ENCODE results near the gene MEI1. TPM values are rescaled to one million over a fixed set of nuclear protein-coding genes. Genes with fewer than 3 reads are reported as not detected.
A peak's percentile ranks its signal among the peaks of the same experiment; 100 is the strongest.

MEI1 gene
- total and polyA plus RNA-seq, 2 donors (not counting 1 experiment from before 2014, with no cell fraction given): 50.1 to 64.8 TPM

DNA sequence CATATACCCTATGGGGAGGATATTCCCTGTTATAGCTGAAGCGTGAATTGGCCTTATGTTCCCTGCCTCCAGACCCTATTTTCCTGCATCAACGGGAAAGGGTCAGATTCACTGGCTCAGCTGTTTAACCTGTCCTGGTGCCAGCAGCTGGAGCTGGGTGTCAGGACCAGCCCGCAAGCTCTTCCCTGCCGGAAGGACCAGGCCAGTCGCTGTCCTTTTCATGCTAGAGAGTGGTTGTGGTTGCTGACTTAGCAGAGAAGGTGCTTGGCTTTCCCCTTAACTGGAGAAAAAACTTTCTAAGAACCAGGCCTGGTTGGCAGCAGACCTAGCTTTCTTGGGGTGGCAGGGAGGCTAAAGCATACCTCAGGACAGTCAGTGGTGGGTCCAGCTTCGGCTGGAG is 128.4 kb downstream of the MEI1 start:
- Histone ChIP-seq H3K27me3 (replicated peaks in 1 of 4; ENCODE audit: control extremely low read depth in 1 of 4, control insufficient read depth in 3 of 4, insufficient read depth in 4 of 4, low read length in 3 of 4) (no peaks in the 10 kb centered on the region), H3K4me1 (ENCODE audit: control insufficient read depth in 2 of 2, insufficient read depth in 2 of 2, low read length in 2 of 2) (peaks cover 12 to 19% of the 10 kb centered on the region in 2 donors), H3K9ac (ENCODE audit: low read length) (no peak overlapping the region), H2AFZ (ENCODE audit: insufficient read depth, low read depth, low read length, poor library complexity, severe bottlenecking) (no peak overlapping the region), H3K4me3 (ENCODE audit: control extremely low read depth in 1 of 5, extremely low read depth in 1 of 5, insufficient read depth in 1 of 5, low read depth in 2 of 5, low read length in 4 of 5) (no peak overlapping the region), H3K4me2 (replicated peaks; ENCODE audit: low read depth, low read length, poor library complexity, severe bottlenecking) (no peak overlapping the region), H3K9me3 (ENCODE audit: control extremely low read depth in 1 of 3, control insufficient read depth in 2 of 3, insufficient read depth in 1 of 3, low read length in 2 of 3) (no peaks in the 10 kb centered on the region), H3K27ac (ENCODE audit: low read length in 2 of 2) (peak overlapping the region in 1 of 2 donors; percentile 100), H3K36me3 (replicated peaks in 1 of 2; ENCODE audit: control extremely low read depth in 1 of 2, control insufficient read depth in 1 of 2, extremely low read depth in 1 of 2, insufficient read depth in 2 of 2, low read length in 1 of 2) (peaks cover 0 to 18% of the 10 kb centered on the region in 2 experiments), H4K20me1 (ENCODE audit: control insufficient read depth, insufficient read depth, low read length, poor library complexity, severe bottlenecking) (no peaks in the 10 kb centered on the region), H3K79me2 (ENCODE audit: control insufficient read depth, insufficient read depth, low read length) (peaks cover 22% of the 10 kb centered on the region)
- H3K9me3 Mint-ChIP-seq (ENCODE audit: insufficient read depth): no peaks in the 10 kb centered on the region
- intact Hi-C loops (cut with micrococcal nuclease): no loop called here
- peaks cover 33% of the 10 kb centered on the region for H3K4me1 Mint-ChIP-seq
- H3K27me3 Mint-ChIP-seq: no peaks in the 10 kb centered on the region
- CTCF ChIA-PET: interaction anchor here (1.0 to 3.1 kb wide), 6 partner anchors 16 to 130 kb away, joined by 3 to 27 read pairs (median 4); no protein-coding TSS in a partner anchor
- TF ChIP-seq EZH2 (IDR thresholded peaks at IDR 0.05; ENCODE audit: borderline replicate concordance, insufficient read depth, low read depth, low read length, poor library complexity, severe bottlenecking) (no peak), CTCF (IDR thresholded peaks at IDR 0.05) (no peak)
- ATAC-seq (ENCODE audit: low read depth) (no peak), DNase-seq (no peak)
- WGBS (ENCODE audit: insufficient coverage): 100% methylated on average over 3 of the region's 6 CpGs
- no peak overlapping the region for H3K4me3 Mint-ChIP-seq
- POLR2A ChIA-PET: interaction anchor here (0.7 kb wide), 1 partner anchor 96 kb away, joined by 3 read pairs; no protein-coding TSS in a partner anchor
- peak overlapping the region; percentile 60 for H3K27ac Mint-ChIP-seq

GRCh38 chr22:41828516-41828915 is 129.2 kb downstream of the MEI1 start:
- intact Hi-C loops (cut with micrococcal nuclease): no loop called here
- WGBS (ENCODE audit: insufficient coverage): 100% methylated on average over 4 of the region's 4 CpGs
- Histone ChIP-seq H3K79me2 (ENCODE audit: control insufficient read depth, insufficient read depth, low read length) (peaks cover 27% of the 10 kb centered on the region), H3K9ac (ENCODE audit: low read length) (no peak overlapping the region), H2AFZ (ENCODE audit: insufficient read depth, low read depth, low read length, poor library complexity, severe bottlenecking) (no peak overlapping the region), H3K27me3 (replicated peaks in 1 of 4; ENCODE audit: control extremely low read depth in 1 of 4, control insufficient read depth in 3 of 4, insufficient read depth in 4 of 4, low read length in 3 of 4) (no peaks in the 10 kb centered on the region), H3K4me1 (ENCODE audit: control insufficient read depth in 2 of 2, insufficient read depth in 2 of 2, low read length in 2 of 2) (peaks cover 12 to 19% of the 10 kb centered on the region in 2 donors), H3K36me3 (replicated peaks in 1 of 2; ENCODE audit: control extremely low read depth in 1 of 2, control insufficient read depth in 1 of 2, extremely low read depth in 1 of 2, insufficient read depth in 2 of 2, low read length in 1 of 2) (peaks cover 0 to 14% of the 10 kb centered on the region in 2 experiments), H3K9me3 (ENCODE audit: control extremely low read depth in 1 of 3, control insufficient read depth in 2 of 3, insufficient read depth in 1 of 3, low read length in 2 of 3) (no peaks in the 10 kb centered on the region), H3K4me3 (ENCODE audit: control extremely low read depth in 1 of 5, extremely low read depth in 1 of 5, insufficient read depth in 1 of 5, low read depth in 2 of 5, low read length in 4 of 5) (no peak overlapping the region), H4K20me1 (ENCODE audit: control insufficient read depth, insufficient read depth, low read length, poor library complexity, severe bottlenecking) (no peaks in the 10 kb centered on the region), H3K4me2 (replicated peaks; ENCODE audit: low read depth, low read length, poor library complexity, severe bottlenecking) (no peak overlapping the region), H3K27ac (ENCODE audit: low read length in 2 of 2) (peak overlapping the region in 1 of 2 donors; percentile 100)
- no peak for TF ChIP-seq EZH2 (IDR thresholded peaks at IDR 0.05; ENCODE audit: borderline replicate concordance, insufficient read depth, low read depth, low read length, poor library complexity, severe bottlenecking)
- no peak for TF ChIP-seq CTCF (IDR thresholded peaks at IDR 0.05)
- peak overlapping the region; percentile 60 for H3K27ac Mint-ChIP-seq
- no peak overlapping the region for H3K4me3 Mint-ChIP-seq
- ATAC-seq (ENCODE audit: low read depth) (no peak), DNase-seq (no peak)
- H3K4me1 Mint-ChIP-seq: peaks cover 31% of the 10 kb centered on the region
- ChIA-PET CTCF (interaction anchor here (1.0 to 2.2 kb wide), 6 partner anchors 16 to 131 kb away, joined by 3 to 19 read pairs (median 3); no protein-coding TSS in a partner anchor), POLR2A (interaction anchor here (1.1 to 2.0 kb wide), 2 partner anchors 91 to 112 kb away, joined by 4 to 10 read pairs; no protein-coding TSS in a partner anchor)
- no peaks in the 10 kb centered on the region for H3K9me3 Mint-ChIP-seq (ENCODE audit: insufficient read depth)
- no peaks in the 10 kb centered on the region for H3K27me3 Mint-ChIP-seq

Data from B cell (primary cell).